CD4-positive, alpha-beta T cell treated with Interferon alpha-2 for 1 hour (primary cell): ENCODE measurements around the gene LRIT2.
"Not testable (repeated sequence)": the region's sequence is repeated elsewhere in the genome, so short reads cannot be mapped to it uniquely, and the experiment has no call there.

ENCODE experiments used
- DNase-seq, 2 donors: peaks; one replicate each; pipeline ENCODE4 v3.0.0-alpha.2; 2020 to 2022

Gene LRIT2

DNA sequence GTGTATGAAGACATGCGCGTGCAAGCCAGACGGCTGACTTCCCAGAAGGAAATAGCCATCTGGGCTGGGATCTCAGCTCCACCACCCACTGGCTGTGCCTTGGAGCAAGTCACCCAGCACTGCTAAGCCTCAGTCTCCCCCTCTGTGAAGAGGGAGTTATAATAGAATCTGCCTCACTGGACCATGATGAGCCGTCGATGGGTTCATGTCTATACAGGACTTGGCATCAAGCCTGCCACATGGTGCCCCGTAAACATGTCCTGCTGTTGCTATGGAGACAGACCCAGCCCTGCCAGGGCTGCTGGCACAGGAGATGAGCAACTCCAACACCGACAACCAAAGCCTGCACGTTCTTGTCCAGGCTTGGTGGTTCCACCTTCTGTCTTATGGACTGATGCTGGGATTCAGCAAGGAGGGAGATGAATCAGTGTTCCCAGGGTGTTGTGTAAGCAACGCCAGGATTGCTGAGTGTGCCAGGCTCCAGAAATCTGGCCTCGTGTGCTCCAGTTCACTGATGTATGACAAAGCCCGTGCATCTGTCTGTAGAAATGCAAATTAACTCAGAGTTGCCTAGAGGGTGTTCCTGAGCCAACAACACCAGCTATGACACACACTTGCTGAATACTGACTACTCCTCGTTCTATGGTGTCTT lies 46.2 kb downstream of the LRIT2 start:
- DNase-seq: peak; percentile 33 to 53

DNA sequence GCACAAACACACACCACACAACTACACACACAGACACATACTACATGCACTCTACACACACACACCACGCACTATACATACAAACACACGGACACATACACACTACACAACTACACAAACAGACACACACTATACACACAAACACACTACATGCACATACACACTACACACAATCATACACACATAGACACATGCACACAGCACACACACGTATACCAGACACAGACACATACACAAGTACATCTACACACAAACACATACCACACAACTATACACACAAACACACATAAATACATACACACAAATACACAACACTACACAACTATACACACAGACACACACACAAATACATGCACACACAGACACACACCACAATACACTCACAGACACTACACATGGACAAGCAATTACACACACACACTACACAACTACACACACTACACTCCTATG lies 47.2 kb downstream of the LRIT2 start:
- no peak for DNase-seq

DNA sequence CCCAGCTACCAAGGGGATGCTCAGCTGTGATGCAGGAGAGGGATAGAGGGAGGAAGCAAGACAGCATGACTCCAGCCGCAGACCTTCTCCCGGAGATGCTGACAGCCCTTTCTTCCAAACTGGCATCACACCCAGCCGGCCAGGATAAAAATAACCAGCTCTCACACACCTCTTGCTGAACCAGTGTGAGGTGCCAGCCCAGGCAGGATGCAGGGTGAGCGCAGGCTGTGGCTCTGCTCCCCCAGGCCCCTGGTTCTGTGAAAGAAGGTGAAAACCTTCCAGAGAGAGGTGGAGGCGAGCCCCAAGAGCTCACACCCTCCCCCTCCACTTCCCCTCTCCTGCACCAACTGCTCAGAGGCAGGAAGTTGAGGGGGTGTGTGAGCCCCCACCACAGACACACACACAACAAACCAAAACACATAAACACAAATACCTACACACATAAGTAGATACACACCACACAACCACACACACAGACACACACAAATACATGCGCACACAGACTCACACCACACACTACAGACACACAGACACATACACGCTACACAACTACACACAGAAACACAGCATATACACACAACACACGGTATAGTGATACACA lies 47.7 kb downstream of the LRIT2 start:
- peak; percentile 67 to 74 for DNase-seq

DNA sequence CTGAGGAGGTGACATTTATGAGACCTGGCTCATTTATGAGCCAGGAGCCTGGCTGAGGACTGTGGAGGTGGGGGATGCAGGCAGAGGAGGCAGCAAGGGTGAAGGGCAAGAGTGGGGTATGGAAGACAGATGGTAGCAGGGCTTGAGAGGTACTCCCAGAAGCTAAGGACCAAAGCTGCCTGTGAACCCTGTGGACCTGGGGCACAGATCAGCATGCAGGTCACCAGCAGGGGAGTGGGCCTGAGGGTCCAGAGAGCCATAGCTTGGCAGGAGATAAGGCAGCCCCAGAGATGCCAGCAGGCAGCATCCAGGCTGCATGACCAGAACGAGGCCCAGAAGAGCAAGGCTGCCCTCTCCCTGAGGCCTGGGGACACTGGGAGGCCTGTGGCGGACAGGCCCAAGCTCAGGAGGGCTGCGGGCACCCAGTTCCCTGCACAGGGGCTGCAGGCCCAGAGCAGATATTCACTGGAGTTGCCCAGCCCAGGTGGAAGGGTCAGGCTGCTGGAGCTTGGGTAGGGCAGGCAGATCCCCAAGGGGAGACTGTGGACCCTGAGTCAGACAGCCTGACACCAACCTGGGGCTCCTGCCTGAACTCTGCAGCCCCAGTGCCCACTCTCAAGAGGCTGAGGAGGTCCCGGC lies 48.4 kb downstream of the LRIT2 start:
- DNase-seq: no peak

DNA sequence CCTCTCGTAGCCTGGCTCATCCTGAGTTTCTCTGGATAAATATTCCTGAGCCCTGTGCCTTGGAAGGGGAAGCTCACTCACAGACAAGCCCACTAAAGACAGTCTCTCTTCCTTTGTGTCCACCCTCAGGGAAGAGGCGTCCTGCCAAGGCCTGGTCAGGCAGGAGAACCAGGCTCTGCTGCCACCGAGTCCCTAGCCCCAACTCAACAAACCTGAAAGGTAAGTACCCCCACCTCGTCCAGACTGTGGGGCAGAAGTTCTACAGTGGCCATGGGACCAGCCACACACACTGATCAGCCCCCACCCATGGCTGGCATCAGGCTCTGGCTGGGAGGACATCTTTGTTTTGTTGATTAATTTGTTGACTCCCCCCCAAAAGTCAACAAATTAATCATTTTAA lies 49.0 kb downstream of the LRIT2 start:
- DNase-seq: no peak

DNA sequence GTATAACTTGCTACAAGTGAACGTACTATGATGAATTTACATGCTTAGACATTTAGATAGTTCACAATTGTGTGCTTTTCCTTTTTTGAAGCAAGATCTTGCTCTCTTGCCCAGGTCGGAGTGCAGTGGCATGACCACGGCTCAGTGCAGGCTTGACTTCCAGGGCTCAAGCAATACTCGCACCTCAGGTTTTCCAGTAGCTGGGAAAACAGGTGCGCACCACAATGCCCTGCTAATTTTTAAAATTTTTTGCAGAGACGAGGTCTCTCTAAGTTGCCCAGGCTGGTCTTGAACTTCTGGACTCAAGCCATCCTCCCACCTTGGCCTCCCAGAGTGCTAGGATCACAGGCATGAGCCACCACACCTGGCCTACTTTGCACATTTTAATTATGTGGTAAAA lies 49.9 kb downstream of the LRIT2 start:
- no peak for DNase-seq

DNA sequence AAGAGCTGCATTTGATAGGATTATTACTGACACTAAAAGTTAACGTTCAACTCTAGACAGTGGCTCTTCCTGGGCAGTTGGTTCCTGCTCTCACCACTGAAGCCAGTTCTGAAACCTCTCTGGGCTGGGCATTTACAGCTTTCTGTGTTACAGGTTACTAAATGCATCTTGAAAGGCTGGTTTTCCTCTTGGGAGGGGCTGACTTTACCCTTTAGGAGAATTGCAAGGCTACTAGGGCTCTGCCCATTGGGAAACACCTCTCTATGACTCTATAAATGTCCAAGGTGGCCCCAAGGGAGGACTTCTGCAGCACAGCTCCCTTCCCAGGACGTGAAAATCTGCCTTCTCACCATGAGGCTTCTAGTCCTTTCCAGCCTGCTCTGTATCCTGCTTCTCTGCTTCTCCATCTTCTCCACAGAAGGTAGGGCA lies 51.8 kb downstream of the LRIT2 start, which contains the start of gene GPR15LG:
TSS of gene GPR15LG (plus strand) at position 301 of the 429 bp plus-strand sequence. CDS start at position 352, 51 bp downstream.
- no peak for DNase-seq

DNA sequence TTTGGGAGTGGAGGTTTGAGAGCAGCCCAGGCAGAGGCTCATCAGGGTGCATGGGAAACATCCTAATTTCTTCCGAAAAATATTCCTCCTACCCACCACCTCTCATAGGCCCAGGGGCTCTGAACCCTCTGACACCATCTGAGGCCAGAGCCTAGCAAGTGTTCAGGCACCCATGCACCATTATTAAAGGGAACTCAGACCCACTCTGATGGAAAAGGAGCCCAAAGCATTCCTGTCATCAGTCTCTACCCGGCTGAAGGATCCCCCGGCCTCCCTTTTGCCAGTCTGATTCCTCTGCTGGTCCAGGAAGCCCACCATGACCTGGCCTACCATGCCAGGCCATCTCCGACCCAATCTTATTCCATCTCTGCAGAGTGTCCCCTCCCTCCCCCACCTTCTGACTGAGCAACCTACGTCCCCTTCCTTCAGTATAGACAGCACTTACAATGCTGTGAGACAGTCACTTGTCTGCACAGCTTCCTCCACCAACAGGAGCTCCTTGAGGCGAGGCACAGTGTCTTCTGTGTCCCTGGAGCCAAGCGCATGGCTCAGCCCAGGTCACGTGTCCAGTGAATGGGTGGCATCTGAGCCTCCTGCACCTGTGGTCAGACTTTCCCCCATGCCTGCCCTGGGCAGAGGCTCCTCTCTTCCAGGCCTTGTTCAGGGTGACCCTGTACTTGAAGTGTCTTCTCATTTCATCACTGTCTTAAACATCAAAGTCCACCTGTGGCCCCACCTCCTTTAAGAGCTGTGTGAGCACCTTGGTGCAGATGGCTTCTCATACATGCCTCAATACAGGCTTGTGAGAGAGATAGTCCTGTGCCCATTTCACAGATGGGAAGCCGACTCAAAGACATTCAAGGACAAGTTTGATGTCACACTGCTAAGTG lies 52.6 kb downstream of the LRIT2 start:
- no peak for DNase-seq

DNA sequence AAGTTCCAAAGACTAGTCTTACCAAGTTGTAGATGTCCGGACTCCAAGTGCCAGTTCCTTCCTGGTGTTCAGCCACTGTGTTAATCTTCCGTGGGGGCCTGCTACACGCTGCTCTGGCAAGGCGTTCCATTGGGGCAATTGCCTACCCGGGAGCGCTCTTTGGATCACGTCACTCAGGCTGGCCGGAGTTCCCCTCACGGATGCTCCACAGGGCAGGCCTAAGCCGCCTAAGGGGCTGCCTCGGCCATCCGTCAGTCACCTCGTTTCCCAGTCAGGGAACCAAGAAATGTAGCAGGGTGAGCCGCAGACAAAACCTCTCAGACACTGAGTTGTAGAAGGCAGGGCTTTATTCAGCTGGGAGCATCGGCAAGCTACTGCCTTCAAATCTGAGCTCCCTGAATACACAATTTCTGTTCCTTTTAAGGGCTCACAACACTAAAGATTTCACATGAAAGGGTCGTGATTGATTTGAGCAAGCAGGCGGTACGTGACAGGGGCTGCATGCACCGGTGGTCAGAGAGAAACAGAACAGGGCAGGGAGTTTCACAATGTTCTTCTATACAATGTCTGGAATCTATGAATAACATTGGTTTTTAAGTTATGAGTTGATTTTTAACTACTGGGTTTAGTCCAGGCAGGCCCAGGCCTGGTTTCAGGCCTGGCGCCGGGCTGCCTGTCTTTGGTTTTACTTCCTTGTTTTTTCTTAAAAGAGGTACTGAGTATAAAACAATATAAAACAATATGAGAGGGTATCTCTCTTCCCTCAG lies 53.5 kb downstream of the LRIT2 start:
- not testable (repeated sequence) for DNase-seq

DNA sequence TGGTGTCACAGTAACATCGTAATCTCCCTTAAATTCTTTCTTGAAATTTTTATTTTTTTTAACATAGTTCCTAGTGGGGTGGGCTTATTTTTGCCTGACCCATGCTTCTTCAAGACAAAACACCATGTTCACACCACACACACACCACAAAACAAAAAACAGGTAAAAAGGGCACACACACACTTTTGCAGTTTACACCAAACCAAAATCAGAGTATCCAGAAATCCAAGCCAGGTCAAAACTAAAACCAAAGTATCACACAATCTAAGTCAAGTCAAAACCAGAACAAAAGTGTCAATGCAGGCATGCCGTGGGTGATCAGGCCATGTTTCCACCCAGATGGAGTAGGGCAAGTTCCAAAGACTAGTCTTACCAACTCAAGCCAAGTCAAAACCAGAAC lies 54.1 kb downstream of the LRIT2 start:
- not testable (repeated sequence) for DNase-seq
